ENCODE results near the gene PXDC1.

Gene PXDC1

DNA sequence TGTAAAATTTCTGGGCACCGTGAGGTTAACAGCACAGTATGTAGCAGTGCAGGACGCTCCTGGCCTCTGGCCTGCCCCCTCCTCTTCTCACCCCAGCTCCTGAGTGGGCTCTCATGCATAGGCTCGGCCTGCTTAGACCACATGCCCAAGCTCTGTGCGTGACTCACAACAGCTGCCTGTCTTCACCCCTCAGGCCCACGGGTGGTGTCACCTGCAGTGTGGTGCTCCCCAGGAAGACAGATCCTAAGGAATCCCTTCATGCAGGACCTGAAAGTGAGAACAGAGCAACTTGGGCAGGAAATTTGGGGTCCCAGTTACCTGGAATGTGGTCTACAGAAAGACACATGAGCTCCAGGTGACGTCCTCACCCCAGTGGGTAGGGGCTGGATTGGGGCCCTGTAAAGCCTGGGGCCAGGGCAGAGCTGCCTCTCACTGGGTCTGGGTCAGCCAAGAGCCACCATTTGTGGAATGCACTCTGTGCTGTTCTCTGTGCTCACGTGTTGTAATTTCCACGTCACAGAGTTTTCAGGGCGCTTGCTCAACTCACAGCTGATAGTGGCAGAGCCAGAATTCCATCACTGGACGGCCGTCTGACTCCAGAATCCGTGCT lies 37.0 kb upstream of the PXDC1 start:
- H3K4me1 ChIP-seq (ENCODE audit: low read depth, poor library complexity, severe bottlenecking), result peaks cover 6% of the 10 kb centered on the region
- H3K36me3 ChIP-seq (ENCODE audit: insufficient read depth), result no peaks in the 10 kb centered on the region
- no peak overlapping the region for H3K4me3 ChIP-seq (IDR thresholded peaks at IDR 0.05; ENCODE audit: insufficient read depth, low read depth, low read length)
- H3K27ac ChIP-seq, result no peak overlapping the region
- H3K4me2 ChIP-seq, result no peak overlapping the region
- TF ChIP-seq, protein P1, sequence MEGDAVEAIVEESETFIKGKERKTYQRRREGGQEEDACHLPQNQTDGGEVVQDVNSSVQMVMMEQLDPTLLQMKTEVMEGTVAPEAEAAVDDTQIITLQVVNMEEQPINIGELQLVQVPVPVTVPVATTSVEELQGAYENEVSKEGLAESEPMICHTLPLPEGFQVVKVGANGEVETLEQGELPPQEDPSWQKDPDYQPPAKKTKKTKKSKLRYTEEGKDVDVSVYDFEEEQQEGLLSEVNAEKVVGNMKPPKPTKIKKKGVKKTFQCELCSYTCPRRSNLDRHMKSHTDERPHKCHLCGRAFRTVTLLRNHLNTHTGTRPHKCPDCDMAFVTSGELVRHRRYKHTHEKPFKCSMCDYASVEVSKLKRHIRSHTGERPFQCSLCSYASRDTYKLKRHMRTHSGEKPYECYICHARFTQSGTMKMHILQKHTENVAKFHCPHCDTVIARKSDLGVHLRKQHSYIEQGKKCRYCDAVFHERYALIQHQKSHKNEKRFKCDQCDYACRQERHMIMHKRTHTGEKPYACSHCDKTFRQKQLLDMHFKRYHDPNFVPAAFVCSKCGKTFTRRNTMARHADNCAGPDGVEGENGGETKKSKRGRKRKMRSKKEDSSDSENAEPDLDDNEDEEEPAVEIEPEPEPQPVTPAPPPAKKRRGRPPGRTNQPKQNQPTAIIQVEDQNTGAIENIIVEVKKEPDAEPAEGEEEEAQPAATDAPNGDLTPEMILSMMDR (conservative IDR thresholded peaks at IDR 0.05; ENCODE audit: low read depth, low read length), result no peak
- no peak overlapping the region for H3K9ac ChIP-seq
- no peaks in the 10 kb centered on the region for H3K79me2 ChIP-seq (ENCODE audit: insufficient read depth, low read depth)
- no peak overlapping the region for H2AFZ ChIP-seq (ENCODE audit: low read depth)
- no peaks in the 10 kb centered on the region for H4K20me1 ChIP-seq (ENCODE audit: insufficient read depth)
- no peaks in the 10 kb centered on the region for H3K27me3 ChIP-seq (ENCODE audit: insufficient read depth, low read depth)

DNA sequence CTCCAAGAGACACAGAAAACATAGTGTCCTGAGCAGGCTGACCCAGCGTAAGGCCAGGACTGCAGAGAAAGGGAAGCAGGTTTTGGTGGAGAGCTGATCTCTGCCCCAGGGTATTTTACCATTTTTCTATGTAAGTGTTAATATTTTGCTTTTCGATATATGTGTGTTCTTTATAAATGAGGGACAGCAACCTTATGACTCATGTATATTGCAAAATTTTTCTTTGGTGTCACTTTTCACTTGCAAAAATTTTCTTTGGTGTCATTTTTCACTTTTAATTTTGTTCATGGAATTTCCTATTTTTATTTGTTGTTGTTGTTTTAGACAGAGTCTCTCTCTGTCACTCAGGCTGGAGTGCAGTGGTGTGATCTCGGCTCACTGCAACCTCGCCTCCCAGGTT lies 34.6 kb upstream of the PXDC1 start:
- Histone ChIP-seq H3K27ac (no peak overlapping the region), H4K20me1 (ENCODE audit: insufficient read depth) (no peaks in the 10 kb centered on the region), H3K4me1 (ENCODE audit: low read depth, poor library complexity, severe bottlenecking) (no peaks in the 10 kb centered on the region), H3K4me3 (IDR thresholded peaks at IDR 0.05; ENCODE audit: insufficient read depth, low read depth, low read length) (no peak overlapping the region), H3K4me2 (no peak overlapping the region), H3K27me3 (ENCODE audit: insufficient read depth, low read depth) (no peaks in the 10 kb centered on the region), H3K36me3 (ENCODE audit: insufficient read depth) (no peaks in the 10 kb centered on the region), H2AFZ (ENCODE audit: low read depth) (no peak overlapping the region), H3K79me2 (ENCODE audit: insufficient read depth, low read depth) (no peaks in the 10 kb centered on the region), H3K9ac (no peak overlapping the region)
- TF ChIP-seq, protein P1 (conservative IDR thresholded peaks at IDR 0.05; ENCODE audit: low read depth, low read length), result no peak

DNA sequence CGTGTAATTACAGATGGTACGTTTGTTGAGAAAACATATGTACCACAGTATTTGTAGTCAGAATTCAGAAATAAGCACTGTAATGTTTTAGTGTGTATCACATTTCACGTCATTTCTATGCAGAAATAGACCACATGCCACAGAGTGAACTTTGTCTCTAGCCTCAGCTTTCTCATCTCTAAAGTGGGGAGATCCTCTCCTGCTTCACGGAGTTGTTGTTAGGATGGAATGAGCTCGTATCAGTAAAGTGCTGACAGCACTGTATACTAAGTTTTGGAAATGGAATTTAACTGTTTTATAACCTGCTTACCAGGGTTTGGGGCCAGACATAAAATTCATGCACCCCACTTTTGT lies 34.2 kb upstream of the PXDC1 start:
- H3K27me3 ChIP-seq (ENCODE audit: insufficient read depth, low read depth), result no peaks in the 10 kb centered on the region

DNA sequence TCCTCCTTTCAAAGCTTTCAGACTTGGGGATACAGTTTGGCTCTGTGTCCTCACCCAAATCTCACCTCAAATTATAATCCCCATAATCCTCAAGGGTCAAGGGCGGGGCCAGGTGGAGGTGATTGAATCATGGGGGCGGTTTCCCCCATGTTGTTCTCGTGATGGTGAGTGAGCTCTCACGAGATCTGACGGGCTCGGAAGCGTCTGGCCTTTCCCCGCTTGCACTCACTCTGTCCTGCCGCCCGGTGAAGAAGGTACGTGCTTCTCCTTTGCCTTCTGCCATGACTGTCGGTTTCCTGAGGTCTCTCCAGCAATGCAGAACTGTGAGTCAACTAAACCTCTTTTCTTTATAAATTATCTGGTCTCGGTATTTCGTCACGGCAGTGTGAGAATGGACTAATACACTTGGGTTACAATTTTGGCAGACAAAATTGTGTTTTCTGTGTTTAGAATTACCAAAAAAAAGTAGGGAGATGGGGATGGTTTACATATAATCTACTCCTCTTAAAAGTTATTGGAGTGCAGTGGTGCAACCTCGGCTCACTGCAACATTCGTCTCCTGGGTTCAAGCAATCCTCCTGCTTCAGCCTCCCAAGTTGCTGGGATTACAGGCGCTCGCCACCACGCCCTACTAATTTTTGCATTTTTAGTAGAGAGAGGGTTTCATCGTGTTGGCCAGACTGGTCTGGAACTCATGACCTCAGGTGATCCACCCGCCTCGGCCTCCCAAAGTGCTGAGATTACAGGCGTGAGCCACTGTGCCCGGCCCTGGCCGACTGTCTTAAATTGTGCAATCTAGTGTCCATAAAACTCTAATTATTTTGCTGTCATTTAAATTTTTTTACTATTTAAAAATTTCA lies 33.6 kb upstream of the PXDC1 start:
- Histone ChIP-seq H3K4me1 (ENCODE audit: low read depth, poor library complexity, severe bottlenecking) (no peaks in the 10 kb centered on the region), H3K79me2 (ENCODE audit: insufficient read depth, low read depth) (no peaks in the 10 kb centered on the region), H3K27me3 (ENCODE audit: insufficient read depth, low read depth) (no peaks in the 10 kb centered on the region), H2AFZ (ENCODE audit: low read depth) (no peak overlapping the region), H3K36me3 (ENCODE audit: insufficient read depth) (no peaks in the 10 kb centered on the region), H3K4me3 (IDR thresholded peaks at IDR 0.05; ENCODE audit: insufficient read depth, low read depth, low read length) (no peak overlapping the region), H3K4me2 (no peak overlapping the region), H3K9ac (no peak overlapping the region), H3K27ac (no peak overlapping the region), H4K20me1 (ENCODE audit: insufficient read depth) (no peaks in the 10 kb centered on the region)
- TF ChIP-seq, protein P1 (conservative IDR thresholded peaks at IDR 0.05; ENCODE audit: low read depth, low read length), result no peak

More for the DNA sequence above, 34.2 kb upstream of the PXDC1 start:
- Histone ChIP-seq H3K9ac (no peak overlapping the region), H4K20me1 (ENCODE audit: insufficient read depth) (no peaks in the 10 kb centered on the region), H2AFZ (ENCODE audit: low read depth) (no peak overlapping the region), H3K79me2 (ENCODE audit: insufficient read depth, low read depth) (no peaks in the 10 kb centered on the region), H3K36me3 (ENCODE audit: insufficient read depth) (no peaks in the 10 kb centered on the region), H3K27ac (no peak overlapping the region), H3K4me2 (no peak overlapping the region), H3K4me1 (ENCODE audit: low read depth, poor library complexity, severe bottlenecking) (no peaks in the 10 kb centered on the region), H3K4me3 (IDR thresholded peaks at IDR 0.05; ENCODE audit: insufficient read depth, low read depth, low read length) (no peak overlapping the region)
- TF ChIP-seq, protein P1 (conservative IDR thresholded peaks at IDR 0.05; ENCODE audit: low read depth, low read length), result no peak

Data from KMS-11 (cell line).